HEK293 (cell line): ENCODE data around the gene GALNT16.

Experiments used
- CTCF ChIP-seq: fragments of 450-650 bp; formaldehyde crosslinking; IDR thresholded peaks from 2 replicates; pipeline ENCODE4 v1.5.1; 2016; ENCODE audit warnings: missing biosample characterization, missing genetic modification characterization
- KLF16 ChIP-seq: fragments of 450-650 bp; formaldehyde crosslinking; IDR thresholded peaks from 2 replicates; pipeline ENCODE4 v1.5.1; 2017; ENCODE audit warnings: missing biosample characterization, missing genetic modification characterization
- REST ChIP-seq: fragments of 450-650 bp; formaldehyde crosslinking; IDR thresholded peaks from 2 replicates; pipeline ENCODE4 v1.5.1; 2016; ENCODE audit warnings: missing biosample characterization, missing genetic modification characterization
- ZNF274 ChIP-seq, 2 experiments: fragments of 200-500 bp in 1 of 2; fragments of 450-650 bp in 1 of 2; sonication (Bioruptor generic) in 1 of 2; formaldehyde crosslinking in 1 of 2; IDR thresholded peaks; 2 replicates each; pipeline versions ENCODE4 v1.5.1 to v1.6.1; 2014 to 2016; ENCODE audit warnings: borderline replicate concordance in 1 of 2, inconsistent platforms in 1 of 2, low read length in 1 of 2, missing biosample characterization in 1 of 2, missing genetic modification characterization in 1 of 2
- ZNF639 ChIP-seq: fragments of 450-650 bp; formaldehyde crosslinking; IDR thresholded peaks from 2 replicates; pipeline ENCODE4 v1.5.1; 2016; ENCODE audit warnings: missing biosample characterization, missing genetic modification characterization
- TF ChIP-seq, protein P1 (sequence below): fragments of 450-650 bp; formaldehyde crosslinking; optimal IDR thresholded peaks from 2 replicates; pipeline ENCODE3; 2016; ENCODE audit warnings: missing biosample characterization, mild to moderate bottlenecking, missing genetic modification characterization

GRCh38 chr14:69349091-69349777 lies 89.3 kb downstream of the GALNT16 start:
- no peak for TF ChIP-seq ZNF274 (IDR thresholded peaks at IDR 0.05; ENCODE audit: low read length)
- TF ChIP-seq ZNF274 (tag by site-specific recombination; IDR thresholded peaks at IDR 0.05; ENCODE audit: borderline replicate concordance): no peak
- TF ChIP-seq, protein P1, sequence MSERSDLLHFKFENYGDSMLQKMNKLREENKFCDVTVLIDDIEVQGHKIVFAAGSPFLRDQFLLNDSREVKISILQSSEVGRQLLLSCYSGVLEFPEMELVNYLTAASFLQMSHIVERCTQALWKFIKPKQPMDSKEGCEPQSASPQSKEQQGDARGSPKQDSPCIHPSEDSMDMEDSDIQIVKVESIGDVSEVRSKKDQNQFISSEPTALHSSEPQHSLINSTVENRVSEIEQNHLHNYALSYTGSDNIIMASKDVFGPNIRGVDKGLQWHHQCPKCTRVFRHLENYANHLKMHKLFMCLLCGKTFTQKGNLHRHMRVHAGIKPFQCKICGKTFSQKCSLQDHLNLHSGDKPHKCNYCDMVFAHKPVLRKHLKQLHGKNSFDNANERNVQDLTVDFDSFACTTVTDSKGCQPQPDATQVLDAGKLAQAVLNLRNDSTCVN: no peak
- TF ChIP-seq CTCF: no peak
- no peak for TF ChIP-seq ZNF639
- no peak for TF ChIP-seq KLF16 (tag by site-specific recombination)
- no peak for TF ChIP-seq REST (tag by site-specific recombination)
